Adrenal gland (tissue), 5 donors: ENCODE measurements around the gene AUTS2.

Experiments
- CTCF ChIP-seq, 6 experiments: fragments of 450-650 bp in 4 of 6; fragments of 200-600 bp in 2 of 6; sonication (generic) in 1 of 6; IDR thresholded peaks; 1 replicate in 5 of 6; 2 replicates in 1 of 6; pipeline versions ENCODE4 v1.5.1 to v1.8.0; 2016 to 2021; ENCODE audit warnings: antibody characterized with exemption in 6 of 6, mild to moderate bottlenecking in 2 of 6, moderate library complexity in 1 of 6
- POLR2A ChIP-seq, 2 donors: fragments of 450-650 bp; IDR thresholded peaks; one replicate each; pipeline ENCODE4 v1.6.1; 2017; ENCODE audit warnings: antibody characterized with exemption in 2 of 2, mild to moderate bottlenecking in 2 of 2, moderate library complexity in 1 of 2
- donor health status: DM: no; HTN: no; CAD: no.

GRCh38 chr7:70765651-70766050, 1167.4 kb downstream of the AUTS2 start:
- TF ChIP-seq POLR2A (IDR thresholded peaks at IDR 0.05): no peak
- no peak for TF ChIP-seq CTCF (IDR thresholded peaks at IDR 0.05)
